ENCODE results near the gene NRBP1.

GRCh38 chr2:27379836-27380625 lies 48.4 kb upstream of the NRBP1 start:
- TF ChIP-seq, protein P1, sequence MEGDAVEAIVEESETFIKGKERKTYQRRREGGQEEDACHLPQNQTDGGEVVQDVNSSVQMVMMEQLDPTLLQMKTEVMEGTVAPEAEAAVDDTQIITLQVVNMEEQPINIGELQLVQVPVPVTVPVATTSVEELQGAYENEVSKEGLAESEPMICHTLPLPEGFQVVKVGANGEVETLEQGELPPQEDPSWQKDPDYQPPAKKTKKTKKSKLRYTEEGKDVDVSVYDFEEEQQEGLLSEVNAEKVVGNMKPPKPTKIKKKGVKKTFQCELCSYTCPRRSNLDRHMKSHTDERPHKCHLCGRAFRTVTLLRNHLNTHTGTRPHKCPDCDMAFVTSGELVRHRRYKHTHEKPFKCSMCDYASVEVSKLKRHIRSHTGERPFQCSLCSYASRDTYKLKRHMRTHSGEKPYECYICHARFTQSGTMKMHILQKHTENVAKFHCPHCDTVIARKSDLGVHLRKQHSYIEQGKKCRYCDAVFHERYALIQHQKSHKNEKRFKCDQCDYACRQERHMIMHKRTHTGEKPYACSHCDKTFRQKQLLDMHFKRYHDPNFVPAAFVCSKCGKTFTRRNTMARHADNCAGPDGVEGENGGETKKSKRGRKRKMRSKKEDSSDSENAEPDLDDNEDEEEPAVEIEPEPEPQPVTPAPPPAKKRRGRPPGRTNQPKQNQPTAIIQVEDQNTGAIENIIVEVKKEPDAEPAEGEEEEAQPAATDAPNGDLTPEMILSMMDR (IDR thresholded peaks at IDR 0.05): no peak
- no peak for TF ChIP-seq POLR2A (IDR thresholded peaks at IDR 0.05)

Data from esophagus squamous epithelium (tissue), 4 donors.